ENCODE data around the gene C19orf33.

Gene C19orf33

DNA sequence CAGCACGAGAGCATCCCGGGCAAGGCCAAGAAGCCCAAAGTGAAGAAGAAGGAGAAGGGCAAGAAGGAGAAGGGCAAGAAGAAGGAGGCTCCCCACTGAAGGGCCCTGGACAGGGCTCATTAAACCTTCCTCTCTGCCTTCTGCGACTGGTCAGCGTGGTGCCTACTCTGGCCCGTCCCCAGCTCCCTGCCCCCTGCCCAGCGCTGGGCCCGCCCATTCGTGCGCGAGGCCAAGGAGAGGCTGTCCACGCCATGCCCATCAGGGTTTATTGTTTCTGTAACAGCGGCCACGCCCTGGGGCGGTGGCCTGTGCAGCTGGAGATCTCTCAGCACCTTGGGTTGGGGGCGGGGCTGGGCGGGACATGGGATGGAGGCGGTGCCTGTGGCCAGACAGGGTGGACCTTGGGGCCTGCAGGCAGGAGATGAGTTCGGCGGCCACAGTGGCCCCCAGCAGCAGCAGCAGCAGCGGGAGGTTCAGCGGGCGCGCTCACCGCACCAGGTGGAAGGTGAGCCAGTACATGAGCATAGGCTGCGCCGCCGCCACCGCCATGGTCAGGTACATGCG is 897 bp downstream of the C19orf33 start:
- H3K27ac ChIP-seq (ENCODE audit: low read depth, low read length), result peak overlapping the region; percentile 22

DNA sequence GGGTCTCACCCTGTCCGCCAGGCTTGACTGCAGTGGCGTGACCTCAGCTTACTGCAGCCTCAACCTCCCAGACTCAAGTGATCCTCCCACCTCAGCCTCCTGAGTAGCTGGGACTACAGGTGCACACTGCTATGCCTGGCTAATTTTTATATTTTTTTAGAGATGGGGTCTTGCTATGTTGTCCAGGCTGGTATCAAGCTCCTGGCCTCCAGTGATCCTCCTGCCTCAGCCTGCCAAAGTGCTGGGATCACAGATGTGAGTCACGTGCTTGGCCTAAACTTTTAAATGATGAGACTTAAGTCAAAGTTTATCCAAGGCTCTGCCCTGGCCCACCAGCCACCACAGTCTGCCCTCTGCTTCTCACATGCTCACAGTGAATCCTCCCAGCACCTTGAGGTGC is 2.2 kb downstream of the C19orf33 start:
- Histone ChIP-seq H3K4ac (ENCODE audit: low read depth, low read length) (no peak overlapping the region), H2BK15ac (replicated peaks; ENCODE audit: low read depth) (no peak overlapping the region), H3K56ac (ENCODE audit: low read length) (no peak overlapping the region), H2BK5ac (ENCODE audit: low read length) (no peak overlapping the region), H3K4me1 (ENCODE audit: control insufficient read depth, low read depth, low read length) (no peaks in the 10 kb centered on the region), H3K4me3 (ENCODE audit: low read length) (no peak overlapping the region), H3K4me2 (ENCODE audit: low read length) (no peak overlapping the region), H3K9ac (ENCODE audit: low read length) (no peak overlapping the region), H2BK120ac (ENCODE audit: low read depth, low read length) (no peak overlapping the region), H2AK5ac (ENCODE audit: low read length) (no peak overlapping the region), H3K79me2 (ENCODE audit: control insufficient read depth, insufficient read depth, low read length) (no peaks in the 10 kb centered on the region), H4K8ac (ENCODE audit: low read depth, low read length) (no peak overlapping the region), H3K23ac (ENCODE audit: low read length) (no peak overlapping the region), H3K36me3 (ENCODE audit: control insufficient read depth, insufficient read depth, low read length) (no peaks in the 10 kb centered on the region), H3K18ac (ENCODE audit: low read length) (no peak overlapping the region), H3K27me3 (ENCODE audit: insufficient read depth, low read length, poor library complexity) (no peaks in the 10 kb centered on the region), H4K5ac (ENCODE audit: low read length) (no peak overlapping the region), H3K79me1 (ENCODE audit: low read length) (peaks cover 5% of the 10 kb centered on the region), H3K27ac (ENCODE audit: low read depth, low read length) (no peak overlapping the region)
- DNase-seq, result no peak
- WGBS (ENCODE audit: extremely low coverage, insufficient coverage, low lambda C conversion rate), result no CpG with 5 or more reads among the region's 3 CpGs

More for the DNA sequence above, 897 bp downstream of the C19orf33 start:
- peak overlapping the region; percentile 70 for H3K9ac ChIP-seq (ENCODE audit: low read length)
- no peaks in the 10 kb centered on the region for H3K4me1 ChIP-seq (ENCODE audit: control insufficient read depth, low read depth, low read length)
- H3K79me1 ChIP-seq (ENCODE audit: low read length), result no peaks in the 10 kb centered on the region
- H3K79me2 ChIP-seq (ENCODE audit: control insufficient read depth, insufficient read depth, low read length), result no peaks in the 10 kb centered on the region
- H3K4me3 ChIP-seq (ENCODE audit: low read length), result no peak overlapping the region
- no peak overlapping the region for H3K4ac ChIP-seq (ENCODE audit: low read depth, low read length)
- no peaks in the 10 kb centered on the region for H3K36me3 ChIP-seq (ENCODE audit: control insufficient read depth, insufficient read depth, low read length)
- no peak overlapping the region for H2BK15ac ChIP-seq (replicated peaks; ENCODE audit: low read depth)
- H2BK5ac ChIP-seq (ENCODE audit: low read length), result no peak overlapping the region
- H3K27me3 ChIP-seq (ENCODE audit: insufficient read depth, low read length, poor library complexity), result no peaks in the 10 kb centered on the region
- no CpG with 5 or more reads among the region's 29 CpGs for WGBS (ENCODE audit: extremely low coverage, insufficient coverage, low lambda C conversion rate)
- no peak overlapping the region for H2AK5ac ChIP-seq (ENCODE audit: low read length)
- DNase-seq, result peak; percentile 94
- H4K8ac ChIP-seq (ENCODE audit: low read depth, low read length), result no peak overlapping the region
- no peak overlapping the region for H3K23ac ChIP-seq (ENCODE audit: low read length)
- H2BK120ac ChIP-seq (ENCODE audit: low read depth, low read length), result no peak overlapping the region
- no peak overlapping the region for H3K18ac ChIP-seq (ENCODE audit: low read length)
- H4K5ac ChIP-seq (ENCODE audit: low read length), result no peak overlapping the region
- H3K56ac ChIP-seq (ENCODE audit: low read length), result peak overlapping the region; percentile 82
- H3K4me2 ChIP-seq (ENCODE audit: low read length), result peak overlapping the region; percentile 38

DNA sequence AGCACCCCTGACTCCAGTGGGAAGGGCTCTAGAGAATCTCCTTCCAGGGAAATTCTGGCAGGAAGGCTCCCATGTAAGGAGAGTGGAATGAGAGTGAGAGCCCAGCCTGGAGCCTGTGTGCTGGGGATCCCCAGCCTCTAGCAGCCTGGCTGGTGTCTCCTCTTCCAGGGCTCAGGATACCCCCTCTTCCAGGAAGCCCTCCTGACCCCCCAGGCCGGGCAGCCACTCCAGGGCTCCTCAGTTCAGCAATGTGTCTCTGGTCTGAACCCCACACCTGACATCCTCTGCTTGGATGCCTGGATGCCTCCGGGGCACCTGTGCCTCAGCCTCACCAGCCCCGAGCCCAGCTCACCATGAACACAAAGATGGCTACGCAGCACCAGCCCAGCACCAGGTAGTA is 3.0 kb downstream of the C19orf33 start:
- Histone ChIP-seq H3K56ac (ENCODE audit: low read length) (no peak overlapping the region), H3K18ac (ENCODE audit: low read length) (no peak overlapping the region), H2AK5ac (ENCODE audit: low read length) (no peak overlapping the region), H3K79me1 (ENCODE audit: low read length) (peaks cover 5% of the 10 kb centered on the region), H3K9ac (ENCODE audit: low read length) (no peak overlapping the region), H2BK5ac (ENCODE audit: low read length) (no peak overlapping the region), H2BK120ac (ENCODE audit: low read depth, low read length) (no peak overlapping the region), H3K23ac (ENCODE audit: low read length) (no peak overlapping the region), H3K79me2 (ENCODE audit: control insufficient read depth, insufficient read depth, low read length) (no peaks in the 10 kb centered on the region), H3K4me2 (ENCODE audit: low read length) (no peak overlapping the region), H3K27ac (ENCODE audit: low read depth, low read length) (no peak overlapping the region), H3K4ac (ENCODE audit: low read depth, low read length) (no peak overlapping the region), H4K5ac (ENCODE audit: low read length) (no peak overlapping the region), H3K4me1 (ENCODE audit: control insufficient read depth, low read depth, low read length) (no peaks in the 10 kb centered on the region), H4K8ac (ENCODE audit: low read depth, low read length) (no peak overlapping the region), H3K36me3 (ENCODE audit: control insufficient read depth, insufficient read depth, low read length) (no peaks in the 10 kb centered on the region), H3K4me3 (ENCODE audit: low read length) (no peak overlapping the region), H3K27me3 (ENCODE audit: insufficient read depth, low read length, poor library complexity) (no peaks in the 10 kb centered on the region), H2BK15ac (replicated peaks; ENCODE audit: low read depth) (no peak overlapping the region)
- WGBS (ENCODE audit: extremely low coverage, insufficient coverage, low lambda C conversion rate), result no CpG with 5 or more reads among the region's 4 CpGs
- no peak for DNase-seq

DNA sequence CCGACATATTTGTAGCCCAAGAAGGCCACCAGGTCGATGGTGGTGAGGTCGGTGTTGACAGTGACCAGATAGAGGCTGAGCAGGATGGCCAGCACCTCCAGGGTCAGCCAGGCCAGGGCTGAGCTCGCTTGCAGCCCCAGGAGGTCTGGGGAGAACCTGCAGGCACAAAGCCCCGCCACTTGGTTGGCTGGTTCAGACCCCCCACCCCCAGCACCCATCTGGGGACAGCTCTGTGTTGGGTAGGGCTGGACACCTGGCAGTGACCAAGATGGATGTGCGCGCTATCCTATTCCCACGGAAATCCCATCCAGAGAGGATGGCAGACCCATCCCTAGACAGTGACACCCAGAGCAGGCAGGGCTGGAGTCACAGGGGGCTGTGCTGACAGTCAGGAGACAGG is 3.5 kb downstream of the C19orf33 start:
- H4K8ac ChIP-seq (ENCODE audit: low read depth, low read length), result no peak overlapping the region
- H3K4me3 ChIP-seq (ENCODE audit: low read length), result no peak overlapping the region
- no peak overlapping the region for H3K18ac ChIP-seq (ENCODE audit: low read length)
- H4K5ac ChIP-seq (ENCODE audit: low read length), result no peak overlapping the region
- no peak overlapping the region for H2BK15ac ChIP-seq (replicated peaks; ENCODE audit: low read depth)
- no peak overlapping the region for H2BK120ac ChIP-seq (ENCODE audit: low read depth, low read length)
- H3K9ac ChIP-seq (ENCODE audit: low read length), result no peak overlapping the region
- WGBS (ENCODE audit: extremely low coverage, insufficient coverage, low lambda C conversion rate), result no CpG with 5 or more reads among the region's 8 CpGs
- no peaks in the 10 kb centered on the region for H3K27me3 ChIP-seq (ENCODE audit: insufficient read depth, low read length, poor library complexity)
- no peak overlapping the region for H3K56ac ChIP-seq (ENCODE audit: low read length)
- no peak overlapping the region for H3K4ac ChIP-seq (ENCODE audit: low read depth, low read length)
- H3K79me1 ChIP-seq (ENCODE audit: low read length), result peaks cover 7% of the 10 kb centered on the region
- no peak overlapping the region for H3K27ac ChIP-seq (ENCODE audit: low read depth, low read length)
- H3K4me2 ChIP-seq (ENCODE audit: low read length), result no peak overlapping the region
- H3K23ac ChIP-seq (ENCODE audit: low read length), result no peak overlapping the region
- no peak overlapping the region for H2BK5ac ChIP-seq (ENCODE audit: low read length)
- H3K36me3 ChIP-seq (ENCODE audit: control insufficient read depth, insufficient read depth, low read length), result no peaks in the 10 kb centered on the region
- H3K4me1 ChIP-seq (ENCODE audit: control insufficient read depth, low read depth, low read length), result no peaks in the 10 kb centered on the region
- no peak for DNase-seq
- H3K79me2 ChIP-seq (ENCODE audit: control insufficient read depth, insufficient read depth, low read length), result peaks cover 2% of the 10 kb centered on the region
- H2AK5ac ChIP-seq (ENCODE audit: low read length), result no peak overlapping the region

DNA sequence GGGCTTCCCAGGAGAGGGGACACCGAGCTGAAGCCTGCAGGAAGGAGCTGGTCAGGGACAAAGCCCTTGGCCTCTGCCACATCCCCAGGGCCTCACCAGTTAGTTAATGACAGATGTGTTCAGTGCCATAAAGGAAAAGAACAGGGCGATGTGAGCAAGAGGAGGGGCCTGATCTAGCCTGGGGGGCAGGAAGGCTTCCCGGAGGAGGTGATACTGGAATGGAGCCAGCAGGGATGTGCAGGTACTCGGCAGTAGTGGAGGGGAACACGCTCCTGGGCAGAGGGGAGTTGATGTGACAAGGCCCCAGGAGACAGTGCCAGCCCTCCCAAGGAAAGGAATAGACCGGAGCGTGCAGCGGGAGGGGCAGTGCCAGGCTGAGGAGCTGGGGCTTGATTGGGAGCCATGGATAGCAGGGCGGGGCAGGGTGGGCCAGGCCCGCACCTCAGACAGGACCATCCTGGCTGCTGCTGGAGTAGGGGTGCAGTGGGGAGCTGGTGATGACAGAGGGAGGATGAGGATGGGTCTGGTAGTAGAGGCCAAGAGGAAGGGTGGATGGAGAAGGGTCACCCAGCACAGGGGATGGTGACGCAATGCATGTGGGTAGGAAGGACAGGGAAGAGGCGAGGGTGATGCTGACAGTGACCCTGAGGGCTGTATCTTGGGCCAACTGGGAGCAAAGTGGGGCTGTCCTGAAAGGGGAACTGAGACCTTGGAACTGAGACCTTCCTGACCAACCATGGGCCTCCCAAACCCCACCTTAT is 4.1 kb downstream of the C19orf33 start:
- Histone ChIP-seq H3K18ac (ENCODE audit: low read length) (no peak overlapping the region), H3K23ac (ENCODE audit: low read length) (no peak overlapping the region), H2BK5ac (ENCODE audit: low read length) (no peak overlapping the region), H3K27ac (ENCODE audit: low read depth, low read length) (no peak overlapping the region), H3K4me2 (ENCODE audit: low read length) (no peak overlapping the region), H3K4ac (ENCODE audit: low read depth, low read length) (no peak overlapping the region), H3K79me2 (ENCODE audit: control insufficient read depth, insufficient read depth, low read length) (peaks cover 2% of the 10 kb centered on the region), H3K79me1 (ENCODE audit: low read length) (peaks cover 8% of the 10 kb centered on the region), H3K4me1 (ENCODE audit: control insufficient read depth, low read depth, low read length) (no peaks in the 10 kb centered on the region), H4K5ac (ENCODE audit: low read length) (no peak overlapping the region), H3K36me3 (ENCODE audit: control insufficient read depth, insufficient read depth, low read length) (no peaks in the 10 kb centered on the region), H2AK5ac (ENCODE audit: low read length) (no peak overlapping the region), H3K27me3 (ENCODE audit: insufficient read depth, low read length, poor library complexity) (no peaks in the 10 kb centered on the region), H2BK120ac (ENCODE audit: low read depth, low read length) (no peak overlapping the region), H4K8ac (ENCODE audit: low read depth, low read length) (no peak overlapping the region), H3K9ac (ENCODE audit: low read length) (no peak overlapping the region), H2BK15ac (replicated peaks; ENCODE audit: low read depth) (no peak overlapping the region), H3K56ac (ENCODE audit: low read length) (no peak overlapping the region), H3K4me3 (ENCODE audit: low read length) (no peak overlapping the region)
- DNase-seq, result no peak
- no CpG with 5 or more reads among the region's 12 CpGs for WGBS (ENCODE audit: extremely low coverage, insufficient coverage, low lambda C conversion rate)
